Peyer's patch (tissue), 4 donors: ENCODE measurements around the gene CAMKK2.

Experiments used
- POLR2A ChIP-seq, 2 donors: fragments of 450-650 bp; IDR thresholded peaks; one replicate each; pipeline ENCODE4 v1.5.1; 2017; ENCODE audit warnings: antibody characterized with exemption in 2 of 2, mild to moderate bottlenecking in 2 of 2, moderate library complexity in 2 of 2
- TF ChIP-seq, protein P1 (sequence below), 6 experiments: fragments of 450-650 bp in 4 of 6; fragments of 200-600 bp in 2 of 6; sonication (generic) in 1 of 6; IDR thresholded peaks; one replicate each; pipeline ENCODE4 v1.5.1; 2017 to 2019; ENCODE audit warnings: antibody characterized with exemption in 6 of 6, mild to moderate bottlenecking in 3 of 6, moderate library complexity in 1 of 6

GRCh38 chr12:121188227-121188626, 108.3 kb downstream of the CAMKK2 start:
- no peak for TF ChIP-seq POLR2A (IDR thresholded peaks at IDR 0.05)
- TF ChIP-seq, protein P1, sequence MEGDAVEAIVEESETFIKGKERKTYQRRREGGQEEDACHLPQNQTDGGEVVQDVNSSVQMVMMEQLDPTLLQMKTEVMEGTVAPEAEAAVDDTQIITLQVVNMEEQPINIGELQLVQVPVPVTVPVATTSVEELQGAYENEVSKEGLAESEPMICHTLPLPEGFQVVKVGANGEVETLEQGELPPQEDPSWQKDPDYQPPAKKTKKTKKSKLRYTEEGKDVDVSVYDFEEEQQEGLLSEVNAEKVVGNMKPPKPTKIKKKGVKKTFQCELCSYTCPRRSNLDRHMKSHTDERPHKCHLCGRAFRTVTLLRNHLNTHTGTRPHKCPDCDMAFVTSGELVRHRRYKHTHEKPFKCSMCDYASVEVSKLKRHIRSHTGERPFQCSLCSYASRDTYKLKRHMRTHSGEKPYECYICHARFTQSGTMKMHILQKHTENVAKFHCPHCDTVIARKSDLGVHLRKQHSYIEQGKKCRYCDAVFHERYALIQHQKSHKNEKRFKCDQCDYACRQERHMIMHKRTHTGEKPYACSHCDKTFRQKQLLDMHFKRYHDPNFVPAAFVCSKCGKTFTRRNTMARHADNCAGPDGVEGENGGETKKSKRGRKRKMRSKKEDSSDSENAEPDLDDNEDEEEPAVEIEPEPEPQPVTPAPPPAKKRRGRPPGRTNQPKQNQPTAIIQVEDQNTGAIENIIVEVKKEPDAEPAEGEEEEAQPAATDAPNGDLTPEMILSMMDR (IDR thresholded peaks at IDR 0.05) = no peak
